ENCODE measurements around the gene LPAR1.

- TF ChIP-seq POLR2A (IDR thresholded peaks at IDR 0.05; ENCODE audit: low read depth, low read length) (no peak), POLR2AphosphoS5 (IDR thresholded peaks at IDR 0.05; ENCODE audit: low read depth, low read length) (no peak)
These were observed 13.1 kb upstream of the LPAR1 start for GRCh38 chr9:111051400-111051799.
